LNCAP (cell line): ENCODE results near the gene KCNJ9.

Experiments used
- CTCF ChIP-seq: fragments of 450-650 bp; IDR thresholded peaks from 2 replicates; pipeline ENCODE4 v1.5.1; 2017; ENCODE audit warnings: mild to moderate bottlenecking

KCNJ9 gene

GRCh38 chr1:160061369-160062229 lies 19.7 kb upstream of the KCNJ9 start:
- TF ChIP-seq CTCF = no peak

GRCh38 chr1:160062230-160062532 lies 19.2 kb upstream of the KCNJ9 start:
- no peak for TF ChIP-seq CTCF

GRCh38 chr1:160063176-160063575 lies 18.2 kb upstream of the KCNJ9 start:
- TF ChIP-seq CTCF = no peak

GRCh38 chr1:160064164-160064563 lies 17.2 kb upstream of the KCNJ9 start:
- TF ChIP-seq CTCF = no peak

- TF ChIP-seq CTCF = no peak
Measured at GRCh38 chr1:160064746-160065145, 16.6 kb upstream of the KCNJ9 start.

GRCh38 chr1:160066829-160067745 lies 14.3 kb upstream of the KCNJ9 start:
- no peak for TF ChIP-seq CTCF

- TF ChIP-seq CTCF = no peak
Measured at GRCh38 chr1:160068225-160068624, 13.1 kb upstream of the KCNJ9 start.
